B cell (primary cell): ENCODE data around the gene MLLT10. TPM values are rescaled to one million over a fixed set of nuclear protein-coding genes. Genes with fewer than 3 reads are reported as not detected.

Experiments
- ATAC-seq: fragments of 200-7000 bp; cut with Tn5 transposase; one replicate; pipeline ENCODE4 v1.10.0; 2021; ENCODE audit warnings: low read depth, mild to moderate bottlenecking, moderate number of reproducible peaks, moderate library complexity
- CTCF ChIA-PET: fragments of 350-600 bp; sonication (Branson Sonifier 250); formaldehyde crosslinking; loops from one replicate; lab custom pipeline; 2021; ENCODE audit warnings: antibody characterized with exemption, inconsistent platforms; lab: Charles Lee
- POLR2A ChIA-PET: fragments of 350-600 bp; sonication (Branson Sonifier 250); formaldehyde crosslinking; loops from one replicate; lab custom pipeline; 2021; ENCODE audit warnings: antibody characterized with exemption; lab: Charles Lee
- DNase-seq: peaks from one replicate; pipeline ENCODE4 v3.0.0; 2013
- H2AFZ ChIP-seq: 2 replicates; pipeline ENCODE4 v1.6.1; 2012; ENCODE audit warnings: mild to moderate bottlenecking, low read depth, low read length; ENCODE audit not compliant: insufficient read depth, poor library complexity, severe bottlenecking
- H3K27ac ChIP-seq, 2 donors: 1 replicate in 1 of 2; 2 replicates in 1 of 2; pipeline ENCODE4 v1.5.1; 2012 to 2013; ENCODE audit warnings: low read length in 2 of 2, mild to moderate bottlenecking in 2 of 2, moderate library complexity in 1 of 2
- H3K27me3 ChIP-seq, 4 experiments: fragments of 200-600 bp in 1 of 4; sonication (generic) in 1 of 4; replicated peaks in 1 of 4; 1 replicate in 2 of 4; 2 replicates in 2 of 4; pipeline versions ENCODE4 v1.6.1 to v1.7.0; 2013 to 2016; ENCODE audit warnings: low read length in 3 of 4, mild to moderate bottlenecking in 2 of 4, mixed read lengths in 1 of 4, moderate library complexity in 1 of 4; ENCODE audit not compliant: insufficient read depth in 4 of 4, control insufficient read depth in 3 of 4; ENCODE audit errors: control extremely low read depth in 1 of 4
- H3K36me3 ChIP-seq, 2 experiments: replicated peaks in 1 of 2; 1 replicate in 1 of 2; 2 replicates in 1 of 2; pipeline versions ENCODE4 v1.6.1 to v1.7.1; 2013; ENCODE audit warnings: low read length in 1 of 2; ENCODE audit not compliant: insufficient read depth in 2 of 2, control insufficient read depth in 1 of 2; ENCODE audit errors: control extremely low read depth in 1 of 2, extremely low read depth in 1 of 2
- H3K4me1 ChIP-seq, 2 donors: fragments of 200-600 bp in 1 of 2; sonication (generic) in 1 of 2; 1 replicate in 1 of 2; 2 replicates in 1 of 2; pipeline versions ENCODE4 v1.5.1 to v1.6.1; 2013 to 2017; ENCODE audit warnings: low read length in 2 of 2; ENCODE audit not compliant: control insufficient read depth in 2 of 2, insufficient read depth in 2 of 2
- H3K4me2 ChIP-seq: replicated peaks from 2 replicates; pipeline ENCODE3; 2012; ENCODE audit warnings: mild to moderate bottlenecking, low read depth, low read length; ENCODE audit not compliant: poor library complexity, severe bottlenecking
- H3K4me3 ChIP-seq, 5 experiments: fragments of 200-600 bp in 1 of 5; sonication (generic) in 1 of 5; 1 replicate in 3 of 5; 2 replicates in 2 of 5; pipeline versions ENCODE4 v1.5.1 to v1.7.0; 2011 to 2016; ENCODE audit warnings: low read length in 4 of 5, mild to moderate bottlenecking in 4 of 5, low read depth in 2 of 5, control low read depth in 1 of 5, moderate library complexity in 1 of 5; ENCODE audit not compliant: insufficient read depth in 1 of 5; ENCODE audit errors: control extremely low read depth in 1 of 5, extremely low read depth in 1 of 5
- H3K79me2 ChIP-seq: fragments of 200-600 bp; sonication (generic); one replicate; pipeline ENCODE4 v1.6.0; 2016; ENCODE audit warnings: low read length; ENCODE audit not compliant: control insufficient read depth, insufficient read depth
- H3K9ac ChIP-seq: fragments of 200-600 bp; sonication (generic); 2 replicates; pipeline ENCODE4 v1.6.1; 2017; ENCODE audit warnings: mild to moderate bottlenecking, low read length, moderate library complexity
- H3K9me3 ChIP-seq, 3 donors: one replicate each; pipeline versions ENCODE4 v1.6.1 to v1.7.1; 2013; ENCODE audit warnings: low read length in 2 of 3; ENCODE audit not compliant: control insufficient read depth in 2 of 3, insufficient read depth in 1 of 3; ENCODE audit errors: control extremely low read depth in 1 of 3
- H4K20me1 ChIP-seq: 2 replicates; pipeline ENCODE4 v1.6.0; 2012; ENCODE audit warnings: mild to moderate bottlenecking, low read length; ENCODE audit not compliant: insufficient read depth, control insufficient read depth, poor library complexity, severe bottlenecking
- H3K27ac Mint-ChIP-seq: one replicate; pipeline ENCODE4 v1.8.0; 2021; ENCODE audit warnings: mixed read lengths
- H3K27me3 Mint-ChIP-seq: one replicate; pipeline ENCODE4 v1.8.0; 2021; ENCODE audit warnings: mixed read lengths
- H3K4me1 Mint-ChIP-seq: one replicate; pipeline ENCODE4 v1.8.0; 2021; ENCODE audit warnings: mixed read lengths
- H3K4me3 Mint-ChIP-seq: one replicate; pipeline ENCODE4 v1.8.0; 2021; ENCODE audit warnings: mixed read lengths
- H3K9me3 Mint-ChIP-seq: one replicate; pipeline ENCODE4 v1.8.0; 2022; ENCODE audit warnings: mixed read lengths; ENCODE audit not compliant: insufficient read depth
- EZH2 ChIP-seq: IDR thresholded peaks from 2 replicates; pipeline ENCODE4 v1.6.1; 2012; ENCODE audit warnings: borderline replicate concordance, low read depth, mild to moderate bottlenecking, moderate library complexity, low read length; ENCODE audit not compliant: insufficient read depth, poor library complexity, severe bottlenecking
- WGBS: methylation state at CpG from one replicate; pipeline ENCODE4 v1.1.5; 2013; ENCODE audit warnings: missing lambda C conversion rate; ENCODE audit not compliant: insufficient coverage; 5-methylcytosine and 5-hydroxymethylcytosine counted together
- intact Hi-C: fragments of 100-400 bp; cut with micrococcal nuclease; formaldehyde crosslinking; loops from one replicate; pipeline ENCODE4 v1.10.0; 2022
- polyA plus RNA-seq: library from polyadenylated mRNA; depleted of rRNA; stranded (reverse); fragments of >200 nt; gene quantifications from 2 replicates; pipeline ENCODE4 v1.2.3, GENCODE V29; 2012
- total RNA-seq, 2 donors: library from RNA; stranded (reverse); fragments of 120-200 nt in 1 of 2; gene quantifications; 1 replicate in 1 of 2; 2 replicates in 1 of 2; pipeline versions ENCODE4 v1.2.3 to v1.2.4, GENCODE V29; 2013 to 2022
- TF ChIP-seq, protein P1 (sequence below): fragments of 200-600 bp; IDR thresholded peaks from one replicate; pipeline ENCODE4 v1.8.0; 2022; ENCODE audit warnings: antibody characterized with exemption, mild to moderate bottlenecking

The MLLT10 gene
- total and polyA plus RNA-seq, 2 donors (not counting 1 experiment from before 2014, with no cell fraction given), result 21.7 to 70.5 TPM

- no peak for DNase-seq
- Histone ChIP-seq H3K27me3 (no peaks in the 10 kb centered on the region), H3K4me3 (no peak overlapping the region), H3K4me2 (no peak overlapping the region), H3K9ac (no peak overlapping the region), H3K9me3 (no peaks in the 10 kb centered on the region), H3K36me3 (peaks cover 9 to 41% of the 10 kb centered on the region in 2 experiments), H3K27ac (no peak overlapping the region), H3K79me2 (no peaks in the 10 kb centered on the region), H3K4me1 (no peaks in the 10 kb centered on the region), H4K20me1 (no peaks in the 10 kb centered on the region), H2AFZ (no peak overlapping the region)
- Mint-ChIP-seq H3K9me3 (no peaks in the 10 kb centered on the region), H3K27me3 (no peaks in the 10 kb centered on the region), H3K27ac (no peak overlapping the region), H3K4me1 (no peaks in the 10 kb centered on the region), H3K4me3 (no peak overlapping the region)
- ATAC-seq, result no peak
- intact Hi-C loops, result no loop called here
- POLR2A ChIA-PET, result no interaction called here
- 100% methylated on average over 2 of the region's 3 CpGs for WGBS
- CTCF ChIA-PET, result no interaction called here
- no peak for TF ChIP-seq EZH2
- TF ChIP-seq, protein P1, sequence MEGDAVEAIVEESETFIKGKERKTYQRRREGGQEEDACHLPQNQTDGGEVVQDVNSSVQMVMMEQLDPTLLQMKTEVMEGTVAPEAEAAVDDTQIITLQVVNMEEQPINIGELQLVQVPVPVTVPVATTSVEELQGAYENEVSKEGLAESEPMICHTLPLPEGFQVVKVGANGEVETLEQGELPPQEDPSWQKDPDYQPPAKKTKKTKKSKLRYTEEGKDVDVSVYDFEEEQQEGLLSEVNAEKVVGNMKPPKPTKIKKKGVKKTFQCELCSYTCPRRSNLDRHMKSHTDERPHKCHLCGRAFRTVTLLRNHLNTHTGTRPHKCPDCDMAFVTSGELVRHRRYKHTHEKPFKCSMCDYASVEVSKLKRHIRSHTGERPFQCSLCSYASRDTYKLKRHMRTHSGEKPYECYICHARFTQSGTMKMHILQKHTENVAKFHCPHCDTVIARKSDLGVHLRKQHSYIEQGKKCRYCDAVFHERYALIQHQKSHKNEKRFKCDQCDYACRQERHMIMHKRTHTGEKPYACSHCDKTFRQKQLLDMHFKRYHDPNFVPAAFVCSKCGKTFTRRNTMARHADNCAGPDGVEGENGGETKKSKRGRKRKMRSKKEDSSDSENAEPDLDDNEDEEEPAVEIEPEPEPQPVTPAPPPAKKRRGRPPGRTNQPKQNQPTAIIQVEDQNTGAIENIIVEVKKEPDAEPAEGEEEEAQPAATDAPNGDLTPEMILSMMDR, result no peak
Observed at GRCh38 chr10:21626457-21627161, 92.6 kb downstream of the MLLT10 start.

- CTCF ChIA-PET, result no interaction called here
- Histone ChIP-seq H3K27ac (no peak overlapping the region), H3K79me2 (no peaks in the 10 kb centered on the region), H3K4me2 (no peak overlapping the region), H3K9ac (no peak overlapping the region), H4K20me1 (no peaks in the 10 kb centered on the region), H2AFZ (no peak overlapping the region), H3K36me3 (peaks cover 9 to 38% of the 10 kb centered on the region in 2 experiments), H3K9me3 (no peaks in the 10 kb centered on the region), H3K4me3 (no peak overlapping the region), H3K27me3 (no peaks in the 10 kb centered on the region), H3K4me1 (no peaks in the 10 kb centered on the region)
- Mint-ChIP-seq H3K9me3 (no peaks in the 10 kb centered on the region), H3K27ac (no peak overlapping the region), H3K27me3 (no peaks in the 10 kb centered on the region), H3K4me1 (no peaks in the 10 kb centered on the region), H3K4me3 (no peak overlapping the region)
- DNase-seq, result no peak
- ATAC-seq, result no peak
- POLR2A ChIA-PET, result no interaction called here
- TF ChIP-seq, protein P1, result no peak
- no peak for TF ChIP-seq EZH2
- intact Hi-C loops, result no loop called here
Observed at GRCh38 chr10:21627331-21627730, 93.3 kb downstream of the MLLT10 start.
